Immature natural killer cell (primary cell): Measurements from ENCODE around the gene HNRNPCL2. TPM values are rescaled to one million over a fixed set of nuclear protein-coding genes. Genes with fewer than 3 reads are reported as not detected.
"Not testable (repeated sequence)": the region's sequence is repeated elsewhere in the genome, so short reads cannot be mapped to it uniquely, and the experiment has no call there.

ENCODE experiments used
- DNase-seq, 3 donors: peaks; one replicate each; pipeline ENCODE4 v3.0.0; 2022; ENCODE audit warnings: mixed read lengths in 1 of 3
- H3K27ac Mint-ChIP-seq, 6 donors: one replicate each; pipeline ENCODE4 v1.8.0; 2020; ENCODE audit warnings: mixed read lengths in 6 of 6, mild to moderate bottlenecking in 5 of 6, inconsistent platforms in 4 of 6, moderate library complexity in 3 of 6
- H3K27me3 Mint-ChIP-seq, 3 donors: one replicate each; pipeline ENCODE4 v1.8.0; 2020 to 2021; ENCODE audit warnings: low read depth in 3 of 3, mild to moderate bottlenecking in 3 of 3, mixed read lengths in 3 of 3, moderate library complexity in 3 of 3, inconsistent platforms in 1 of 3
- H3K36me3 Mint-ChIP-seq, 3 donors: one replicate each; pipeline ENCODE4 v1.8.0; 2020; ENCODE audit warnings: mixed read lengths in 3 of 3, inconsistent platforms in 2 of 3, mild to moderate bottlenecking in 2 of 3
- H3K4me1 Mint-ChIP-seq, 2 donors: one replicate each; pipeline ENCODE4 v1.8.0; 2020; ENCODE audit warnings: inconsistent platforms in 2 of 2, mild to moderate bottlenecking in 2 of 2, mixed read lengths in 2 of 2, moderate library complexity in 1 of 2
- H3K4me3 Mint-ChIP-seq, 5 donors: one replicate each; pipeline ENCODE4 v1.8.0; 2020; ENCODE audit warnings: mild to moderate bottlenecking in 5 of 5, mixed read lengths in 5 of 5, inconsistent platforms in 3 of 5, moderate library complexity in 3 of 5
- H3K9me3 Mint-ChIP-seq, 6 donors: one replicate each; pipeline ENCODE4 v1.8.0; 2020; ENCODE audit warnings: mild to moderate bottlenecking in 6 of 6, mixed read lengths in 6 of 6, inconsistent platforms in 4 of 6, moderate library complexity in 3 of 6
- polyA plus RNA-seq, 3 donors: library from polyadenylated mRNA; unstranded; fragments of 300-500 nt; fragmentation: Illumina TruSeq; gene quantifications; one replicate each; pipeline ENCODE4 v1.2.3, GENCODE V29; 2021

Gene HNRNPCL2
- polyA plus RNA-seq, result not detected

GRCh38 chr1:13116754-13117153 is at the start of gene HNRNPCL2:
HNRNPCL2 (minus strand) TSS chr1:13116854; CDS start chr1:13116400, 454 bp downstream.
- not testable (repeated sequence) for DNase-seq, H3K27me3 Mint-ChIP-seq, H3K9me3 Mint-ChIP-seq, H3K27ac Mint-ChIP-seq, H3K4me1 Mint-ChIP-seq, H3K4me3 Mint-ChIP-seq, H3K36me3 Mint-ChIP-seq

GRCh38 chr1:13165531-13165930 is 48.9 kb upstream of the HNRNPCL2 start, which contains the start of gene HNRNPCL4:
HNRNPCL4 (minus strand) TSS chr1:13165631; CDS start chr1:13165467, 164 bp downstream.
- H3K27ac Mint-ChIP-seq, H3K36me3 Mint-ChIP-seq, H3K9me3 Mint-ChIP-seq, H3K4me3 Mint-ChIP-seq, DNase-seq, H3K27me3 Mint-ChIP-seq, H3K4me1 Mint-ChIP-seq: not testable (repeated sequence)

DNA sequence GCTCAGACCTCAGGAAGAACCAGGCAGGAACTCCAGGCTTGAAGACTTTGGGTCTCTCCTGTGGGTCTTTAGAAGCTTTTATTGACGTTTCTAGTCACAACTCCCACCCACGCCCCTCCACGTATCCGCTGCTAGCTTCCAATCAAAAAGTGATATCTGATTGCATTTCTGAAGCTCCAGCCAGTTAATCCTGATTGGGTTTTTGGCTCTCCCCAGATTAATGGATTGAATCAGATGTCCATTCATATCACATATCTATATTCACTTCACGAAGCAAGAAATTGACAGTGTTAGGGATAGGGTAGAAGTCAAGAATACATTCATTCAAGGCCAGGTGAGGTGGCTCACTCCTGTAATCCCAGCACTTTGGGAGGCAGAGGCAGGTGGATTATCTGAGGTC is 39.3 kb upstream of the HNRNPCL2 start, which contains the start of gene PRAMEF26:
TSS of gene PRAMEF26 (minus strand) at position 101 of the 400 bp plus-strand sequence. CDS start 2,914 bp downstream, outside the sequence.
- not testable (repeated sequence) for H3K9me3 Mint-ChIP-seq, H3K27me3 Mint-ChIP-seq, H3K36me3 Mint-ChIP-seq, H3K4me1 Mint-ChIP-seq, DNase-seq, H3K27ac Mint-ChIP-seq, H3K4me3 Mint-ChIP-seq

- H3K4me1 Mint-ChIP-seq, H3K4me3 Mint-ChIP-seq, H3K36me3 Mint-ChIP-seq, H3K9me3 Mint-ChIP-seq, H3K27me3 Mint-ChIP-seq, H3K27ac Mint-ChIP-seq, DNase-seq: not testable (repeated sequence)
Measured at GRCh38 chr1:13070474-13070873, 46.2 kb downstream of the HNRNPCL2 start, which contains the start of gene PRAMEF25. PRAMEF25 (plus strand) TSS chr1:13070774; CDS start chr1:13073694, 2,920 bp downstream.

Other genes with a start within 250 kb of the HNRNPCL2 start
- gene PRAMEF4, start 230.7 kb downstream of the HNRNPCL2 start, polyA plus RNA-seq, result not detected
- gene PRAMEF10, start 218.6 kb downstream of the HNRNPCL2 start, polyA plus RNA-seq, result not detected
- not detected for gene PRAMEF7, start 200.2 kb downstream of the HNRNPCL2 start, polyA plus RNA-seq
- not detected for gene PRAMEF6, start 169.3 kb downstream of the HNRNPCL2 start, polyA plus RNA-seq
- gene PRAMEF27, start 60.3 kb downstream of the HNRNPCL2 start, polyA plus RNA-seq, result not detected
- not detected for gene HNRNPCL3, start 56.1 kb downstream of the HNRNPCL2 start, polyA plus RNA-seq
- not detected for gene PRAMEF25, start 46.1 kb downstream of the HNRNPCL2 start, polyA plus RNA-seq
- not detected for gene PRAMEF26, start 39.2 kb upstream of the HNRNPCL2 start, polyA plus RNA-seq
- gene HNRNPCL4, start 48.8 kb upstream of the HNRNPCL2 start, polyA plus RNA-seq, result not detected
- gene PRAMEF9, start 55.0 kb upstream of the HNRNPCL2 start, polyA plus RNA-seq, result not detected
- gene PRAMEF13, start 84.6 kb upstream of the HNRNPCL2 start, polyA plus RNA-seq, result not detected
- gene PRAMEF18, start 109.3 kb upstream of the HNRNPCL2 start, polyA plus RNA-seq, result not detected
- not detected for gene PRAMEF5, start 137.3 kb upstream of the HNRNPCL2 start, polyA plus RNA-seq
- gene PRAMEF8, start 168.3 kb upstream of the HNRNPCL2 start, polyA plus RNA-seq, result not detected
- not detected for gene PRAMEF33, start 186.7 kb upstream of the HNRNPCL2 start, polyA plus RNA-seq
- gene PRAMEF15, start 198.7 kb upstream of the HNRNPCL2 start, polyA plus RNA-seq, result not detected
- not detected for gene PRAMEF14, start 230.3 kb upstream of the HNRNPCL2 start, polyA plus RNA-seq